Measurements from ENCODE around the gene TMEM131L.

The TMEM131L gene

GRCh38 chr4:153643406-153644383, 177.5 kb downstream of the TMEM131L start:
- Histone ChIP-seq H3F3A (ENCODE audit: control insufficient read depth, insufficient read depth) (peaks cover 24% of the 10 kb centered on the region), H3K27ac (ENCODE audit: low read depth, low read length) (0 out of 2 replicates have a peak overlapping the region, but pooled peaks have one; percentile 2), H3K4me1 (ENCODE audit: control insufficient read depth, low read length) (peaks cover 11% of the 10 kb centered on the region), H4K20me1 (ENCODE audit: control insufficient read depth, insufficient read depth, low read depth, low read length) (no peaks in the 10 kb centered on the region), H3K4me2 (ENCODE audit: low read length) (no peak overlapping the region), H3K36me3 (ENCODE audit: control insufficient read depth, low read length) (no peaks in the 10 kb centered on the region), H3K79me2 (ENCODE audit: control insufficient read depth, low read length) (no peaks in the 10 kb centered on the region), H3K9me3 (ENCODE audit: control insufficient read depth, insufficient read depth, low read length) (no peaks in the 10 kb centered on the region), H3K4me3 (ENCODE audit: low read length) (no peak overlapping the region), H3K27me3 (ENCODE audit: control insufficient read depth, low read length) (no peaks in the 10 kb centered on the region), H3K9me2 (replicated peaks; ENCODE audit: control insufficient read depth, low read length) (no peaks in the 10 kb centered on the region)
- TF ChIP-seq, protein P1, sequence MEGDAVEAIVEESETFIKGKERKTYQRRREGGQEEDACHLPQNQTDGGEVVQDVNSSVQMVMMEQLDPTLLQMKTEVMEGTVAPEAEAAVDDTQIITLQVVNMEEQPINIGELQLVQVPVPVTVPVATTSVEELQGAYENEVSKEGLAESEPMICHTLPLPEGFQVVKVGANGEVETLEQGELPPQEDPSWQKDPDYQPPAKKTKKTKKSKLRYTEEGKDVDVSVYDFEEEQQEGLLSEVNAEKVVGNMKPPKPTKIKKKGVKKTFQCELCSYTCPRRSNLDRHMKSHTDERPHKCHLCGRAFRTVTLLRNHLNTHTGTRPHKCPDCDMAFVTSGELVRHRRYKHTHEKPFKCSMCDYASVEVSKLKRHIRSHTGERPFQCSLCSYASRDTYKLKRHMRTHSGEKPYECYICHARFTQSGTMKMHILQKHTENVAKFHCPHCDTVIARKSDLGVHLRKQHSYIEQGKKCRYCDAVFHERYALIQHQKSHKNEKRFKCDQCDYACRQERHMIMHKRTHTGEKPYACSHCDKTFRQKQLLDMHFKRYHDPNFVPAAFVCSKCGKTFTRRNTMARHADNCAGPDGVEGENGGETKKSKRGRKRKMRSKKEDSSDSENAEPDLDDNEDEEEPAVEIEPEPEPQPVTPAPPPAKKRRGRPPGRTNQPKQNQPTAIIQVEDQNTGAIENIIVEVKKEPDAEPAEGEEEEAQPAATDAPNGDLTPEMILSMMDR (IDR thresholded peaks at IDR 0.05; ENCODE audit: low read depth, low read length, poor library complexity, severe bottlenecking): peak; percentile 67
- no peak for TF ChIP-seq EZH2phosphoT487 (IDR thresholded peaks at IDR 0.05; ENCODE audit: borderline replicate concordance, low read length)

DNA sequence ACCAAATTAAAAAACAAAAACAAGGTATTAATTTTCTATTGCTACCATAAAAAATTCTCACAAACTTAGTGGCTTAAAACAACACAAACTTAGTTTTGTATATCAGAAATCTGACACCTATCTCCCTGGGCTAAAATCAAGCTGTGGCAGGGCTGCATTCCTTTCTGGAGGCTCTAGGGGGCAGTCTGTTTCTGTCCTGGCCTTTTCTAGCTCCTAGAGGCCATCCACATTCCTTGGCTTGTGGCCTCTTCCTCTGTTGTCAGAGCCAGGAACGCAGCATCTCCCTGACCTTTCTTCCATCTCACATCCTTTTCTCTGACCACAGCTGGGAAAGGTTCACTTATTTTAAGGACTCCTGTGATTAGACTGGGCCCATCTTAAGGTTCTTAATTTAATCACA, 179.0 kb downstream of the TMEM131L start:
- H3K27me3 ChIP-seq (ENCODE audit: control insufficient read depth, low read length): no peaks in the 10 kb centered on the region
- H3K27ac ChIP-seq (ENCODE audit: low read depth, low read length): no peak overlapping the region
- H3K4me2 ChIP-seq (ENCODE audit: low read length): no peak overlapping the region
- H3K4me3 ChIP-seq (ENCODE audit: low read length): no peak overlapping the region
- no peaks in the 10 kb centered on the region for H3K9me2 ChIP-seq (replicated peaks; ENCODE audit: control insufficient read depth, low read length)
- no peaks in the 10 kb centered on the region for H4K20me1 ChIP-seq (ENCODE audit: control insufficient read depth, insufficient read depth, low read depth, low read length)
- peaks cover 9% of the 10 kb centered on the region for H3F3A ChIP-seq (ENCODE audit: control insufficient read depth, insufficient read depth)
- no peaks in the 10 kb centered on the region for H3K36me3 ChIP-seq (ENCODE audit: control insufficient read depth, low read length)
- TF ChIP-seq EZH2phosphoT487 (IDR thresholded peaks at IDR 0.05; ENCODE audit: borderline replicate concordance, low read length): no peak
- TF ChIP-seq, protein P1 (IDR thresholded peaks at IDR 0.05; ENCODE audit: low read depth, low read length, poor library complexity, severe bottlenecking): peak; percentile 82
- no peaks in the 10 kb centered on the region for H3K79me2 ChIP-seq (ENCODE audit: control insufficient read depth, low read length)
- peaks cover 11% of the 10 kb centered on the region for H3K4me1 ChIP-seq (ENCODE audit: control insufficient read depth, low read length)
- H3K9me3 ChIP-seq (ENCODE audit: control insufficient read depth, insufficient read depth, low read length): no peaks in the 10 kb centered on the region

- H3K36me3 ChIP-seq (ENCODE audit: control insufficient read depth, low read length): no peaks in the 10 kb centered on the region
- peaks cover 12% of the 10 kb centered on the region for H3K4me1 ChIP-seq (ENCODE audit: control insufficient read depth, low read length)
- H3K4me3 ChIP-seq (ENCODE audit: low read length): no peak overlapping the region
- no peaks in the 10 kb centered on the region for H3K9me2 ChIP-seq (replicated peaks; ENCODE audit: control insufficient read depth, low read length)
- TF ChIP-seq, protein P1 (IDR thresholded peaks at IDR 0.05; ENCODE audit: low read depth, low read length, poor library complexity, severe bottlenecking): no peak
- TF ChIP-seq EZH2phosphoT487 (IDR thresholded peaks at IDR 0.05; ENCODE audit: borderline replicate concordance, low read length): no peak
- no peaks in the 10 kb centered on the region for H3K27me3 ChIP-seq (ENCODE audit: control insufficient read depth, low read length)
- no peak overlapping the region for H3K4me2 ChIP-seq (ENCODE audit: low read length)
- H3K9me3 ChIP-seq (ENCODE audit: control insufficient read depth, insufficient read depth, low read length): no peaks in the 10 kb centered on the region
- H3K79me2 ChIP-seq (ENCODE audit: control insufficient read depth, low read length): no peaks in the 10 kb centered on the region
- no peaks in the 10 kb centered on the region; the same call in 1 of the 2 replicates for H3F3A ChIP-seq (ENCODE audit: control insufficient read depth, insufficient read depth)
- H4K20me1 ChIP-seq (ENCODE audit: control insufficient read depth, insufficient read depth, low read depth, low read length): no peaks in the 10 kb centered on the region
- H3K27ac ChIP-seq (ENCODE audit: low read depth, low read length): no peak overlapping the region
Measured at GRCh38 chr4:153646261-153646660, 180.1 kb downstream of the TMEM131L start.
